GM12872 (cell line): Measurements from ENCODE around the gene PID1.

Experiments
- CTCF ChIP-seq: IDR thresholded peaks from 3 replicates; pipeline ENCODE4 v1.5.1; 2011; ENCODE audit warnings: low read depth, mild to moderate bottlenecking, low read length, moderate library complexity; ENCODE audit not compliant: insufficient read depth

Gene PID1

GRCh38 chr2:229104974-229105387 is 166.1 kb downstream of the PID1 start:
- TF ChIP-seq CTCF: no peak

GRCh38 chr2:229104025-229104424 is 167.1 kb downstream of the PID1 start:
- TF ChIP-seq CTCF: no peak

- TF ChIP-seq CTCF: no peak
These were observed 169.8 kb downstream of the PID1 start for GRCh38 chr2:229101314-229101713.

- no peak for TF ChIP-seq CTCF
These were observed 171.9 kb downstream of the PID1 start for GRCh38 chr2:229099231-229099630.

- TF ChIP-seq CTCF: no peak
These were observed 172.3 kb downstream of the PID1 start for GRCh38 chr2:229098801-229099200.

GRCh38 chr2:229096409-229097066 is 174.5 kb downstream of the PID1 start:
- TF ChIP-seq CTCF: no peak

- TF ChIP-seq CTCF: no peak
These were observed 175.6 kb downstream of the PID1 start for GRCh38 chr2:229095472-229095871.
